C4-2B (cell line): Measurements from ENCODE around the gene CYS1.

ENCODE experiments used
- ZFX ChIP-seq: fragments of 450-650 bp; IDR thresholded peaks from 2 replicates; pipeline ENCODE4 v1.6.1; 2017
- TF ChIP-seq, protein P1 (sequence below): fragments of 450-650 bp; conservative IDR thresholded peaks from 2 replicates; pipeline ENCODE4 v1.5.1; 2017; ENCODE audit warnings: mild to moderate bottlenecking

GRCh38 chr2:10075101-10075500, 5.1 kb downstream of the CYS1 start:
- no peak for TF ChIP-seq ZFX
- TF ChIP-seq, protein P1, sequence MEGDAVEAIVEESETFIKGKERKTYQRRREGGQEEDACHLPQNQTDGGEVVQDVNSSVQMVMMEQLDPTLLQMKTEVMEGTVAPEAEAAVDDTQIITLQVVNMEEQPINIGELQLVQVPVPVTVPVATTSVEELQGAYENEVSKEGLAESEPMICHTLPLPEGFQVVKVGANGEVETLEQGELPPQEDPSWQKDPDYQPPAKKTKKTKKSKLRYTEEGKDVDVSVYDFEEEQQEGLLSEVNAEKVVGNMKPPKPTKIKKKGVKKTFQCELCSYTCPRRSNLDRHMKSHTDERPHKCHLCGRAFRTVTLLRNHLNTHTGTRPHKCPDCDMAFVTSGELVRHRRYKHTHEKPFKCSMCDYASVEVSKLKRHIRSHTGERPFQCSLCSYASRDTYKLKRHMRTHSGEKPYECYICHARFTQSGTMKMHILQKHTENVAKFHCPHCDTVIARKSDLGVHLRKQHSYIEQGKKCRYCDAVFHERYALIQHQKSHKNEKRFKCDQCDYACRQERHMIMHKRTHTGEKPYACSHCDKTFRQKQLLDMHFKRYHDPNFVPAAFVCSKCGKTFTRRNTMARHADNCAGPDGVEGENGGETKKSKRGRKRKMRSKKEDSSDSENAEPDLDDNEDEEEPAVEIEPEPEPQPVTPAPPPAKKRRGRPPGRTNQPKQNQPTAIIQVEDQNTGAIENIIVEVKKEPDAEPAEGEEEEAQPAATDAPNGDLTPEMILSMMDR = no peak
